Body of pancreas (tissue), 4 donors: ENCODE data around the gene FIBCD1.

ENCODE experiments used
- POLR2A ChIP-seq, 3 donors: fragments of 450-650 bp; IDR thresholded peaks; one replicate each; pipeline ENCODE4 v1.6.1; 2016; ENCODE audit warnings: antibody characterized with exemption in 3 of 3, mild to moderate bottlenecking in 2 of 3
- TF ChIP-seq, protein P1 (sequence below), 7 experiments: fragments of 450-650 bp in 4 of 7; fragments of 200-600 bp in 3 of 7; sonication (generic) in 3 of 7; IDR thresholded peaks; one replicate each; pipeline ENCODE4 v1.5.1; 2016 to 2019; ENCODE audit warnings: antibody characterized with exemption in 7 of 7

DNA sequence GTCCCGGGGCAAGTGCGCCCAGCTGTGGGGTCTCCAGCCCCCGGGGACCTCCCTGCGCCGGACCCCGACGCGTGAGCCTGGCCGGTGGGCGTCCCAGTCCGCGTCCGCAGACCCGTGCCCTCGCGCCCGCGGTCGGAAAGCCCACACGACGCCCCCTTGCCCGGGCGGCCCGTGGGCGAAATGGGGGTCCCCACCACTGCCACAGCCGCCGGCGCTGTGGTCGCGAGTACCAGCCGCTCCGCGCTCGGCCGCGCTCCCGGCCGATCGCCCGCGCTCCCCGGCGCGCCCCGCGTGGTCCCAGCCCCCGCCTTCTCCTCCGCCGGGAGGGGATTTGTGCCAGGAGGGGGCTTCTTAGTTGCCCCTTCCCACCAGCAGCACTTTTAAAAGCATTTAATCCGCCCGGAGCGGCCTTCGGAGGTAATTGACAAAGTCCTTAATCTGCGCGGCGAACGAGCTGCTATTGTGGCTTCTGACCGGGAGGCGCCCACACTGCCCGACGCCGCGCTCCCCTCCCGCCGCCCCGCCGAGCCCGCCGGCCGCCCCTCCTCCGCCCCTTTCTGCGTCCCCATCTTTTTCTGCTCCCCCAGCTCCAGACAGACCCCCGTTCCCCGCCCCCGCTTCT, 469 bp upstream of the FIBCD1 start:
- TF ChIP-seq POLR2A (IDR thresholded peaks at IDR 0.05) = no peak
- TF ChIP-seq, protein P1, sequence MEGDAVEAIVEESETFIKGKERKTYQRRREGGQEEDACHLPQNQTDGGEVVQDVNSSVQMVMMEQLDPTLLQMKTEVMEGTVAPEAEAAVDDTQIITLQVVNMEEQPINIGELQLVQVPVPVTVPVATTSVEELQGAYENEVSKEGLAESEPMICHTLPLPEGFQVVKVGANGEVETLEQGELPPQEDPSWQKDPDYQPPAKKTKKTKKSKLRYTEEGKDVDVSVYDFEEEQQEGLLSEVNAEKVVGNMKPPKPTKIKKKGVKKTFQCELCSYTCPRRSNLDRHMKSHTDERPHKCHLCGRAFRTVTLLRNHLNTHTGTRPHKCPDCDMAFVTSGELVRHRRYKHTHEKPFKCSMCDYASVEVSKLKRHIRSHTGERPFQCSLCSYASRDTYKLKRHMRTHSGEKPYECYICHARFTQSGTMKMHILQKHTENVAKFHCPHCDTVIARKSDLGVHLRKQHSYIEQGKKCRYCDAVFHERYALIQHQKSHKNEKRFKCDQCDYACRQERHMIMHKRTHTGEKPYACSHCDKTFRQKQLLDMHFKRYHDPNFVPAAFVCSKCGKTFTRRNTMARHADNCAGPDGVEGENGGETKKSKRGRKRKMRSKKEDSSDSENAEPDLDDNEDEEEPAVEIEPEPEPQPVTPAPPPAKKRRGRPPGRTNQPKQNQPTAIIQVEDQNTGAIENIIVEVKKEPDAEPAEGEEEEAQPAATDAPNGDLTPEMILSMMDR (IDR thresholded peaks at IDR 0.05) = no peak
